H1 (cell line): ENCODE data around the gene OR11L1. TPM values are rescaled to one million over a fixed set of nuclear protein-coding genes. Genes with fewer than 3 reads are reported as not detected.

Experiments
- CTCF ChIA-PET: fragments of 300-600 bp; sonication (Branson Sonifier 250); formaldehyde crosslinking; loops from one replicate; lab custom pipeline; 2021; ENCODE audit not compliant: partially characterized antibody; lab: Charles Lee
- POLR2A ChIA-PET: fragments of 300-600 bp; sonication (Branson Sonifier 250); formaldehyde crosslinking; loops from one replicate; lab custom pipeline; 2021; ENCODE audit warnings: inconsistent platforms; ENCODE audit not compliant: partially characterized antibody; lab: Charles Lee
- DNase-seq, 2 experiments: peaks; one replicate each; pipeline versions ENCODE4 v3.0.0 to v3.0.0-alpha.2; 2010 to 2022; ENCODE audit warnings: low spot score in 2 of 2, low read depth in 1 of 2, mixed read lengths in 1 of 2
- FAIRE-seq: peaks from 2 replicates; lab custom pipeline; 2011; peaks lifted over from hg19 to GRCh38; lab: Jason Lieb, UNC
- H2AFZ ChIP-seq: 2 replicates; pipeline ENCODE4 v1.8.1; 2012; ENCODE audit warnings: low read length, inconsistent platforms
- H2AK5ac ChIP-seq: 2 replicates; pipeline ENCODE4 v1.6.1; 2013; ENCODE audit warnings: low read depth, low read length
- H2BK120ac ChIP-seq: replicated peaks from 2 replicates; pipeline ENCODE3; 2013; ENCODE audit warnings: low read depth, low read length, inconsistent platforms
- H2BK12ac ChIP-seq: 2 replicates; pipeline ENCODE4 v1.6.1; 2013; ENCODE audit warnings: low read depth, low read length
- H2BK15ac ChIP-seq: 2 replicates; pipeline ENCODE4 v1.6.1; 2013; ENCODE audit warnings: low read length
- H2BK20ac ChIP-seq: 2 replicates; pipeline ENCODE4 v1.6.1; 2013; ENCODE audit warnings: low read length
- H2BK5ac ChIP-seq: 2 replicates; pipeline ENCODE4 v1.6.1; 2013; ENCODE audit warnings: low read depth, low read length
- H3K14ac ChIP-seq: 2 replicates; pipeline ENCODE4 v1.6.1; 2013; ENCODE audit warnings: inconsistent platforms; ENCODE audit not compliant: insufficient read length
- H3K18ac ChIP-seq: 2 replicates; pipeline ENCODE4 v1.6.1; 2013; ENCODE audit warnings: low read length; ENCODE audit errors: extremely low read depth
- H3K23ac ChIP-seq: 2 replicates; pipeline ENCODE4 v1.6.1; 2013; ENCODE audit warnings: inconsistent platforms; ENCODE audit not compliant: insufficient read length
- H3K23me2 ChIP-seq: 2 replicates; pipeline ENCODE4 v1.6.1; 2013; ENCODE audit warnings: low read depth, low read length
- H3K27ac ChIP-seq: 2 replicates; pipeline ENCODE4 v1.6.1; 2011; ENCODE audit warnings: low read depth, low read length, inconsistent platforms
- H3K27me3 ChIP-seq, 4 experiments: replicated peaks in 1 of 4; 1 replicate in 1 of 4; 2 replicates in 3 of 4; pipeline versions ENCODE4 v1.6.1 to v1.8.1; 2011 to 2013; ENCODE audit warnings: low read length in 3 of 4, mild to moderate bottlenecking in 3 of 4, inconsistent platforms in 2 of 4, mixed read lengths in 2 of 4, moderate library complexity in 1 of 4; ENCODE audit not compliant: control insufficient read depth in 3 of 4, insufficient read depth in 3 of 4; ENCODE audit errors: extremely low read depth in 1 of 4
- H3K36me3 ChIP-seq, 4 experiments: 2 replicates each; pipeline versions ENCODE4 v1.6.1 to v1.8.1; 2011 to 2013; ENCODE audit warnings: mild to moderate bottlenecking in 4 of 4, low read length in 3 of 4, moderate library complexity in 2 of 4, control low read depth in 1 of 4, inconsistent platforms in 1 of 4; ENCODE audit not compliant: insufficient read depth in 4 of 4, control insufficient read depth in 2 of 4
- H3K4ac ChIP-seq: replicated peaks from 2 replicates; pipeline ENCODE3; 2013; ENCODE audit warnings: low read length, low read depth, mixed read lengths, inconsistent platforms; ENCODE audit not compliant: insufficient read length
- H3K4me1 ChIP-seq, 4 experiments: replicated peaks in 1 of 4; 1 replicate in 1 of 4; 2 replicates in 3 of 4; pipeline versions ENCODE4 v1.6.1 to v1.8.1; 2011 to 2013; ENCODE audit warnings: low read length in 3 of 4, inconsistent platforms in 2 of 4, mixed read lengths in 1 of 4; ENCODE audit not compliant: insufficient read depth in 4 of 4, control insufficient read depth in 3 of 4
- H3K4me2 ChIP-seq, 2 experiments: 2 replicates each; pipeline versions ENCODE4 v1.6.1 to v1.8.1; 2011 to 2013; ENCODE audit warnings: low read depth in 2 of 2, low read length in 2 of 2, control low read depth in 1 of 2, inconsistent platforms in 1 of 2, mild to moderate bottlenecking in 1 of 2; ENCODE audit not compliant: insufficient read depth in 1 of 2
- H3K4me3 ChIP-seq, 4 experiments: fragments of 200-600, 300-600 bp in 1 of 4; sonication (generic), shearing (Covaris generic), sonication (Bioruptor Twin) in 1 of 4; 2 replicates each; pipeline versions ENCODE4 v1.5.1 to v1.8.1; 2011 to 2016; ENCODE audit warnings: low read length in 4 of 4, low read depth in 3 of 4, control low read depth in 2 of 4, inconsistent platforms in 2 of 4, mild to moderate bottlenecking in 2 of 4, mixed read lengths in 1 of 4, moderate library complexity in 1 of 4; ENCODE audit not compliant: insufficient read depth in 2 of 4; ENCODE audit errors: extremely low read depth in 1 of 4
- H3K56ac ChIP-seq: replicated peaks from 2 replicates; pipeline ENCODE3; 2013; ENCODE audit warnings: low read depth, mild to moderate bottlenecking, mixed read lengths, low read length, inconsistent platforms; ENCODE audit not compliant: insufficient read length
- H3K79me1 ChIP-seq: 2 replicates; pipeline ENCODE4 v1.6.1; 2013; ENCODE audit warnings: low read depth, low read length, control low read depth
- H3K79me2 ChIP-seq, 2 experiments: 2 replicates each; pipeline versions ENCODE4 v1.6.1 to v1.8.1; 2012 to 2013; ENCODE audit warnings: low read length in 2 of 2, mild to moderate bottlenecking in 2 of 2, inconsistent platforms in 1 of 2; ENCODE audit not compliant: insufficient read depth in 2 of 2, control insufficient read depth in 1 of 2
- H3K9ac ChIP-seq, 4 experiments: replicated peaks in 1 of 4; 1 replicate in 1 of 4; 2 replicates in 3 of 4; pipeline versions ENCODE4 v1.6.1 to v1.8.1; 2011 to 2013; ENCODE audit warnings: low read depth in 3 of 4, low read length in 3 of 4, control low read depth in 2 of 4, mild to moderate bottlenecking in 2 of 4, moderate library complexity in 2 of 4, inconsistent platforms in 1 of 4; ENCODE audit errors: extremely low read depth in 1 of 4
- H3K9me3 ChIP-seq, 2 experiments: 2 replicates each; pipeline versions ENCODE4 v1.6.1 to v1.8.1; 2012 to 2013; ENCODE audit warnings: mild to moderate bottlenecking in 2 of 2, moderate library complexity in 2 of 2, control low read depth in 1 of 2, inconsistent platforms in 1 of 2, low read depth in 1 of 2, low read length in 1 of 2, mixed read lengths in 1 of 2; ENCODE audit not compliant: insufficient read depth in 2 of 2
- H4K20me1 ChIP-seq, 2 experiments: replicated peaks in 1 of 2; 2 replicates each; pipeline versions ENCODE3 to v1.8.1; 2011 to 2013; ENCODE audit warnings: inconsistent platforms in 2 of 2, low read length in 2 of 2, mild to moderate bottlenecking in 1 of 2; ENCODE audit not compliant: insufficient read depth in 2 of 2, control insufficient read depth in 1 of 2
- H4K5ac ChIP-seq: 2 replicates; pipeline ENCODE4 v1.6.1; 2013; ENCODE audit warnings: low read length, low read depth, mixed read lengths, inconsistent platforms; ENCODE audit not compliant: insufficient read length
- H4K8ac ChIP-seq: 2 replicates; pipeline ENCODE4 v1.8.0; 2013; ENCODE audit warnings: mild to moderate bottlenecking, moderate library complexity, low read length, inconsistent platforms; ENCODE audit not compliant: insufficient read depth; ENCODE audit errors: extremely low read depth
- H4K91ac ChIP-seq: replicated peaks from 2 replicates; pipeline ENCODE3; 2013; ENCODE audit warnings: low read length, mixed read lengths, inconsistent platforms; ENCODE audit not compliant: insufficient read length
- BACH1 ChIP-seq: IDR thresholded peaks from 2 replicates; pipeline ENCODE4 v1.6.1; 2012; ENCODE audit warnings: low read length, improper control_type of control experiment
- CHD1 ChIP-seq: IDR thresholded peaks from 2 replicates; pipeline ENCODE4 v1.6.1; 2012; ENCODE audit warnings: low read depth, low read length, improper control_type of control experiment
- FOSL1 ChIP-seq: IDR thresholded peaks from 2 replicates; pipeline ENCODE4 v1.6.1; 2011; ENCODE audit warnings: mild to moderate bottlenecking, low read depth, low read length, moderate library complexity; ENCODE audit not compliant: insufficient read depth
- SIN3A ChIP-seq, 2 experiments: IDR thresholded peaks in 1 of 2; conservative IDR thresholded peaks in 1 of 2; 2 replicates each; pipeline ENCODE4 v1.6.1; 2011 to 2012; ENCODE audit warnings: low read length in 2 of 2, improper control_type of control experiment in 1 of 2, low read depth in 1 of 2, mild to moderate bottlenecking in 1 of 2
- TAF1 ChIP-seq: IDR thresholded peaks from 2 replicates; pipeline ENCODE4 v1.6.1; 2011; ENCODE audit warnings: mild to moderate bottlenecking, low read depth, low read length
- WGBS, 2 experiments: shearing (Covaris generic) in 1 of 2; methylation state at CpG; one replicate each; pipeline versions ENCODE4 v1.1.6 to v1.1.7; 2013 to 2015; ENCODE audit warnings: low lambda C conversion rate in 2 of 2, mixed read lengths in 2 of 2, inconsistent platforms in 1 of 2, low coverage in 1 of 2, missing lambda C conversion rate in 1 of 2; ENCODE audit not compliant: insufficient replicate concordance in 2 of 2, insufficient coverage in 1 of 2, insufficient read length in 1 of 2; ENCODE audit errors: extremely low coverage in 1 of 2, missing lambda C conversion rate in 1 of 2; 5-methylcytosine and 5-hydroxymethylcytosine counted together
- polyA plus RNA-seq, 7 experiments: library from polyadenylated mRNA; depleted of rRNA in 3 of 7; stranded (reverse) in 5 of 7; unstranded in 2 of 7; fragments of >200 nt in 5 of 7; fragments of 200-250 nt in 2 of 7; gene quantifications; 1 replicate in 5 of 7; 2 replicates in 1 of 7; 4 replicates in 1 of 7; pipeline versions ENCODE4 v1.2.1 to v1.2.3, GENCODE V29; 2011 to 2013; ENCODE audit warnings: missing spikeins in 2 of 7, mixed read lengths in 2 of 7
- total RNA-seq: library from RNA; stranded (reverse); fragmentation: NEBNext Ultra II Directional; extraction: Animal tissue kit (Norgen Biotek cat#: 25700); gene quantifications from 2 replicates; pipeline ENCODE4 v1.2.1, GENCODE V29; 2021

The OR11L1 gene
- total and polyA plus RNA-seq, 2 of the 8 experiments (the other 6 are each of a cell fraction or from before 2014, with no cell fraction given): not detected

DNA sequence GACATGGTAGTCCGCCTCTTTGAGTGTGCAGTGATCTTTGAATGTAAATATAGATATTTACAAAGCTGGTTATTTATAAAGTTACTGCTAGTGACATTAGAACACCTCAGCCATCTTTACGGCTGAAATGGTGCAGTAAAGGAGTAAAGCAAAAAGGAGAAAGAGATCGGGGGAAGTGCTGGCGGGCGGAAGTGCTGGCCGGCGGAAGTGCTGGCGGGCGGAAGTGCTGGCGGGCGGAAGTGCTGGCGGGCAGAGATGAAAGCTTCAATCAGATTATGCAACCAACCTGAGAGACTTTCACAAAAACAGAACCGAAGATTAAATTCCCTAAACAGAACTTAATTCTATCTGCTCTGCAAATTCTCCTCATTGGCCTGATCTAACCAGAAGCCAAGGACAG is 16.3 kb downstream of the OR11L1 start:
- no peak overlapping the region for H3K56ac ChIP-seq
- H2BK5ac ChIP-seq: no peak overlapping the region
- H4K8ac ChIP-seq: no peak overlapping the region
- no peak overlapping the region for H3K27ac ChIP-seq
- H3K4me3 ChIP-seq: no peak overlapping the region
- H3K79me1 ChIP-seq: no peaks in the 10 kb centered on the region
- no peak overlapping the region for H2BK15ac ChIP-seq
- FAIRE-seq (no peak), DNase-seq (no peak)
- no peaks in the 10 kb centered on the region for H4K20me1 ChIP-seq
- ChIA-PET POLR2A (no interaction called here), CTCF (interaction anchor here (0.7 to 0.8 kb wide), 2 partner anchors 54 to 227 kb away, joined by 3 to 4 read pairs; no protein-coding TSS in a partner anchor)
- peaks cover 48 to 64% of the 10 kb centered on the region in 2 experiments for H3K9me3 ChIP-seq
- no peak overlapping the region for H2BK20ac ChIP-seq
- H3K27me3 ChIP-seq: no peaks in the 10 kb centered on the region
- WGBS, 2 experiments: 86% methylated on average over 9 of the region's 13 CpGs; no CpG with 5 or more reads in 1 of the 2 experiments
- no peak overlapping the region for H3K4ac ChIP-seq
- no peak overlapping the region for H2BK12ac ChIP-seq
- no peak overlapping the region for H4K5ac ChIP-seq
- no peak overlapping the region for H2AFZ ChIP-seq
- no peak overlapping the region for H3K14ac ChIP-seq
- TF ChIP-seq SIN3A (conservative IDR thresholded peaks at IDR 0.05 in 1 of 2, IDR thresholded peaks at IDR 0.05 in 1 of 2; ENCODE audit: low read depth in 1 of 2, low read length in 2 of 2): no peak
- TF ChIP-seq TAF1: no peak
- no peak for TF ChIP-seq BACH1
- no peak for TF ChIP-seq FOSL1
- TF ChIP-seq CHD1: no peak
- no peak overlapping the region for H2BK120ac ChIP-seq
- no peaks in the 10 kb centered on the region for H3K79me2 ChIP-seq
- no peaks in the 10 kb centered on the region for H3K23me2 ChIP-seq
- no peak overlapping the region for H3K23ac ChIP-seq
- H3K4me2 ChIP-seq: no peak overlapping the region
- H3K4me1 ChIP-seq: no peaks in the 10 kb centered on the region
- no peak overlapping the region for H2AK5ac ChIP-seq
- no peak overlapping the region for H4K91ac ChIP-seq
- no peak overlapping the region for H3K18ac ChIP-seq
- no peaks in the 10 kb centered on the region for H3K36me3 ChIP-seq
- no peak overlapping the region for H3K9ac ChIP-seq
